DMS 273 treated with DMSO at 0.1 percent for 48 hours (cell line): ENCODE results near the gene TUBG2.
"Not testable (repeated sequence)": the region's sequence is repeated elsewhere in the genome, so short reads cannot be mapped to it uniquely, and the experiment has no call there.

ENCODE experiments used
- DNase-seq: peaks from one replicate; lab custom pipeline; 2025; lab: John Stamatoyannopoulos, UW

TUBG2 gene

GRCh38 chr17:42659079-42659931 is at the start of gene TUBG2:
Gene TUBG2, plus strand, starts transcription at chr17:42659284. Its CDS starts 220 bp downstream, at chr17:42659504.
- peak; percentile 79 for DNase-seq

GRCh38 chr17:42609814-42610801 is 49.0 kb upstream of the TUBG2 start:
- peak; percentile 15 for DNase-seq

- no peak for DNase-seq
Measured at GRCh38 chr17:42612013-42612412, 47.1 kb upstream of the TUBG2 start.

- DNase-seq, result no peak
Measured at GRCh38 chr17:42613699-42614295, 45.3 kb upstream of the TUBG2 start.

GRCh38 chr17:42617956-42618431 is 41.1 kb upstream of the TUBG2 start:
- DNase-seq, result no peak

GRCh38 chr17:42618442-42619150 is 40.5 kb upstream of the TUBG2 start:
- DNase-seq, result peak; percentile 37

- DNase-seq, result not testable (repeated sequence)
Measured at GRCh38 chr17:42621987-42622386, 37.1 kb upstream of the TUBG2 start.

- DNase-seq, result no peak
Measured at GRCh38 chr17:42623271-42623670, 35.8 kb upstream of the TUBG2 start.

GRCh38 chr17:42623732-42624596 is 35.1 kb upstream of the TUBG2 start:
- DNase-seq, result peak; percentile 14

GRCh38 chr17:42627032-42627764 is 31.9 kb upstream of the TUBG2 start:
- DNase-seq, result not testable (repeated sequence)

- no peak for DNase-seq
Measured at GRCh38 chr17:42629411-42630009, 29.6 kb upstream of the TUBG2 start.

- DNase-seq, result no peak
Measured at GRCh38 chr17:42632949-42633444, 26.1 kb upstream of the TUBG2 start.

GRCh38 chr17:42639525-42640113 is 19.5 kb upstream of the TUBG2 start:
- no peak for DNase-seq

GRCh38 chr17:42640121-42640520 is 19.0 kb upstream of the TUBG2 start:
- no peak for DNase-seq

- no peak for DNase-seq
Measured at GRCh38 chr17:42642336-42642735, 16.7 kb upstream of the TUBG2 start.

- no peak for DNase-seq
Measured at GRCh38 chr17:42647778-42648177, 11.3 kb upstream of the TUBG2 start.

GRCh38 chr17:42651392-42651791 is 7.7 kb upstream of the TUBG2 start:
- no peak for DNase-seq
